B cell (primary cell): ENCODE data around the gene BMP10. TPM values are rescaled to one million over a fixed set of nuclear protein-coding genes. Genes with fewer than 3 reads are reported as not detected.
A peak's percentile ranks its signal among the peaks of the same experiment; 100 is the strongest.

ENCODE experiments used
- ATAC-seq: fragments of 200-7000 bp; cut with Tn5 transposase; one replicate; pipeline ENCODE4 v1.10.0; 2021; ENCODE audit warnings: low read depth, mild to moderate bottlenecking, moderate number of reproducible peaks, moderate library complexity
- CTCF ChIA-PET: fragments of 350-600 bp; sonication (Branson Sonifier 250); formaldehyde crosslinking; loops from one replicate; lab custom pipeline; 2021; ENCODE audit warnings: antibody characterized with exemption, inconsistent platforms; lab: Charles Lee
- POLR2A ChIA-PET: fragments of 350-600 bp; sonication (Branson Sonifier 250); formaldehyde crosslinking; loops from one replicate; lab custom pipeline; 2021; ENCODE audit warnings: antibody characterized with exemption; lab: Charles Lee
- DNase-seq: peaks from one replicate; pipeline ENCODE4 v3.0.0; 2013
- H2AFZ ChIP-seq: 2 replicates; pipeline ENCODE4 v1.6.1; 2012; ENCODE audit warnings: mild to moderate bottlenecking, low read depth, low read length; ENCODE audit not compliant: insufficient read depth, poor library complexity, severe bottlenecking
- H3K27ac ChIP-seq, 2 donors: 1 replicate in 1 of 2; 2 replicates in 1 of 2; pipeline ENCODE4 v1.5.1; 2012 to 2013; ENCODE audit warnings: low read length in 2 of 2, mild to moderate bottlenecking in 2 of 2, moderate library complexity in 1 of 2
- H3K27me3 ChIP-seq, 4 experiments: fragments of 200-600 bp in 1 of 4; sonication (generic) in 1 of 4; replicated peaks in 1 of 4; 1 replicate in 2 of 4; 2 replicates in 2 of 4; pipeline versions ENCODE4 v1.6.1 to v1.7.0; 2013 to 2016; ENCODE audit warnings: low read length in 3 of 4, mild to moderate bottlenecking in 2 of 4, mixed read lengths in 1 of 4, moderate library complexity in 1 of 4; ENCODE audit not compliant: insufficient read depth in 4 of 4, control insufficient read depth in 3 of 4; ENCODE audit errors: control extremely low read depth in 1 of 4
- H3K36me3 ChIP-seq, 2 experiments: replicated peaks in 1 of 2; 1 replicate in 1 of 2; 2 replicates in 1 of 2; pipeline versions ENCODE4 v1.6.1 to v1.7.1; 2013; ENCODE audit warnings: low read length in 1 of 2; ENCODE audit not compliant: insufficient read depth in 2 of 2, control insufficient read depth in 1 of 2; ENCODE audit errors: control extremely low read depth in 1 of 2, extremely low read depth in 1 of 2
- H3K4me1 ChIP-seq, 2 donors: fragments of 200-600 bp in 1 of 2; sonication (generic) in 1 of 2; 1 replicate in 1 of 2; 2 replicates in 1 of 2; pipeline versions ENCODE4 v1.5.1 to v1.6.1; 2013 to 2017; ENCODE audit warnings: low read length in 2 of 2; ENCODE audit not compliant: control insufficient read depth in 2 of 2, insufficient read depth in 2 of 2
- H3K4me2 ChIP-seq: replicated peaks from 2 replicates; pipeline ENCODE3; 2012; ENCODE audit warnings: mild to moderate bottlenecking, low read depth, low read length; ENCODE audit not compliant: poor library complexity, severe bottlenecking
- H3K4me3 ChIP-seq, 5 experiments: fragments of 200-600 bp in 1 of 5; sonication (generic) in 1 of 5; 1 replicate in 3 of 5; 2 replicates in 2 of 5; pipeline versions ENCODE4 v1.5.1 to v1.7.0; 2011 to 2016; ENCODE audit warnings: low read length in 4 of 5, mild to moderate bottlenecking in 4 of 5, low read depth in 2 of 5, control low read depth in 1 of 5, moderate library complexity in 1 of 5; ENCODE audit not compliant: insufficient read depth in 1 of 5; ENCODE audit errors: control extremely low read depth in 1 of 5, extremely low read depth in 1 of 5
- H3K79me2 ChIP-seq: fragments of 200-600 bp; sonication (generic); one replicate; pipeline ENCODE4 v1.6.0; 2016; ENCODE audit warnings: low read length; ENCODE audit not compliant: control insufficient read depth, insufficient read depth
- H3K9ac ChIP-seq: fragments of 200-600 bp; sonication (generic); 2 replicates; pipeline ENCODE4 v1.6.1; 2017; ENCODE audit warnings: mild to moderate bottlenecking, low read length, moderate library complexity
- H3K9me3 ChIP-seq, 3 donors: one replicate each; pipeline versions ENCODE4 v1.6.1 to v1.7.1; 2013; ENCODE audit warnings: low read length in 2 of 3; ENCODE audit not compliant: control insufficient read depth in 2 of 3, insufficient read depth in 1 of 3; ENCODE audit errors: control extremely low read depth in 1 of 3
- H4K20me1 ChIP-seq: 2 replicates; pipeline ENCODE4 v1.6.0; 2012; ENCODE audit warnings: mild to moderate bottlenecking, low read length; ENCODE audit not compliant: insufficient read depth, control insufficient read depth, poor library complexity, severe bottlenecking
- H3K27ac Mint-ChIP-seq: one replicate; pipeline ENCODE4 v1.8.0; 2021; ENCODE audit warnings: mixed read lengths
- H3K27me3 Mint-ChIP-seq: one replicate; pipeline ENCODE4 v1.8.0; 2021; ENCODE audit warnings: mixed read lengths
- H3K4me1 Mint-ChIP-seq: one replicate; pipeline ENCODE4 v1.8.0; 2021; ENCODE audit warnings: mixed read lengths
- H3K4me3 Mint-ChIP-seq: one replicate; pipeline ENCODE4 v1.8.0; 2021; ENCODE audit warnings: mixed read lengths
- H3K9me3 Mint-ChIP-seq: one replicate; pipeline ENCODE4 v1.8.0; 2022; ENCODE audit warnings: mixed read lengths; ENCODE audit not compliant: insufficient read depth
- CTCF ChIP-seq: fragments of 200-600 bp; IDR thresholded peaks from one replicate; pipeline ENCODE4 v1.8.0; 2022; ENCODE audit warnings: antibody characterized with exemption, mild to moderate bottlenecking
- EZH2 ChIP-seq: IDR thresholded peaks from 2 replicates; pipeline ENCODE4 v1.6.1; 2012; ENCODE audit warnings: borderline replicate concordance, low read depth, mild to moderate bottlenecking, moderate library complexity, low read length; ENCODE audit not compliant: insufficient read depth, poor library complexity, severe bottlenecking
- WGBS: methylation state at CpG from one replicate; pipeline ENCODE4 v1.1.5; 2013; ENCODE audit warnings: missing lambda C conversion rate; ENCODE audit not compliant: insufficient coverage; 5-methylcytosine and 5-hydroxymethylcytosine counted together
- intact Hi-C: fragments of 100-400 bp; cut with micrococcal nuclease; formaldehyde crosslinking; loops from one replicate; pipeline ENCODE4 v1.10.0; 2022
- polyA plus RNA-seq: library from polyadenylated mRNA; depleted of rRNA; stranded (reverse); fragments of >200 nt; gene quantifications from 2 replicates; pipeline ENCODE4 v1.2.3, GENCODE V29; 2012
- total RNA-seq, 2 donors: library from RNA; stranded (reverse); fragments of 120-200 nt in 1 of 2; gene quantifications; 1 replicate in 1 of 2; 2 replicates in 1 of 2; pipeline versions ENCODE4 v1.2.3 to v1.2.4, GENCODE V29; 2013 to 2022

Gene BMP10
- total and polyA plus RNA-seq, 2 donors (not counting 1 experiment from before 2014, with no cell fraction given): not detected

- H3K27me3 ChIP-seq: no peaks in the 10 kb centered on the region
- TF ChIP-seq EZH2 (no peak), CTCF (no peak)
- H3K4me1 Mint-ChIP-seq: peaks cover 85% of the 10 kb centered on the region
- no peak overlapping the region for H3K9ac ChIP-seq
- peaks cover 12% of the 10 kb centered on the region for H3K79me2 ChIP-seq
- no peaks in the 10 kb centered on the region for H3K27me3 Mint-ChIP-seq
- peak overlapping the region; percentile 16 to 39 for H3K27ac ChIP-seq
- ATAC-seq: peak; percentile 65
- no peaks in the 10 kb centered on the region for H3K9me3 Mint-ChIP-seq
- H3K4me3 Mint-ChIP-seq: peak overlapping the region; percentile 70
- peaks cover 72 to 77% of the 10 kb centered on the region in 2 donors for H3K4me1 ChIP-seq
- H3K4me3 ChIP-seq: no peak overlapping the region
- peak overlapping the region; percentile 91 for H3K27ac Mint-ChIP-seq
- peaks cover 12% of the 10 kb centered on the region for H4K20me1 ChIP-seq
- 20% methylated on average over 2 of the region's 8 CpGs for WGBS
- H3K36me3 ChIP-seq: peaks cover 2 to 6% of the 10 kb centered on the region in 2 experiments
- H3K9me3 ChIP-seq: no peaks in the 10 kb centered on the region
- ChIA-PET POLR2A (interaction anchor here (1.0 kb wide), 1 partner anchor 44 kb away, joined by 4 read pairs; no protein-coding TSS in a partner anchor), CTCF (interaction anchor here (0.9 to 8.8 kb wide), 4 partner anchors 79 to 123 kb away, joined by 4 to 140 read pairs (median 24); no protein-coding TSS in a partner anchor)
- peak overlapping the region; percentile 31 for H3K4me2 ChIP-seq
- intact Hi-C loops: loop anchor here (1.0 kb wide), 1 partner anchor 43 kb away; no protein-coding TSS in a partner anchor
- H2AFZ ChIP-seq: peak overlapping the region; percentile 35
- DNase-seq: peak; percentile 57
These were observed 38.8 kb downstream of the BMP10 start for GRCh38 chr2:68832233-68832869.

- Histone ChIP-seq H3K4me3 (no peak overlapping the region), H3K9me3 (no peaks in the 10 kb centered on the region), H4K20me1 (peaks cover 13% of the 10 kb centered on the region), H3K27me3 (no peaks in the 10 kb centered on the region), H3K79me2 (peaks cover 12% of the 10 kb centered on the region), H3K27ac (peak overlapping the region; percentile 16 to 39), H3K4me2 (peak overlapping the region; percentile 31), H3K9ac (no peak overlapping the region), H2AFZ (peak overlapping the region; percentile 35), H3K36me3 (peaks cover 2 to 11% of the 10 kb centered on the region in 2 experiments), H3K4me1 (peaks cover 66 to 71% of the 10 kb centered on the region in 2 donors)
- 76% methylated on average over 2 of the region's 3 CpGs for WGBS
- Mint-ChIP-seq H3K4me1 (peaks cover 80% of the 10 kb centered on the region), H3K4me3 (peak overlapping the region; percentile 70), H3K27me3 (no peaks in the 10 kb centered on the region), H3K9me3 (no peaks in the 10 kb centered on the region), H3K27ac (peak overlapping the region; percentile 91)
- TF ChIP-seq EZH2 (no peak), CTCF (no peak)
- ChIA-PET CTCF (interaction anchor here (1.7 to 8.8 kb wide), 2 partner anchors 78 to 94 kb away, joined by 5 to 140 read pairs; no protein-coding TSS in a partner anchor), POLR2A (no interaction called here)
- ATAC-seq: no peak
- no peak for DNase-seq
- intact Hi-C loops: loop anchor here (1.0 kb wide), 1 partner anchor 42 kb away; no protein-coding TSS in a partner anchor
These were observed 39.4 kb downstream of the BMP10 start for GRCh38 chr2:68831686-68832232.
